GM18498 (cell line): ENCODE measurements around the gene PTPRG.

Experiments
- ATAC-seq: cut with Tn5 transposase; IDR thresholded peaks from one replicate; pipeline ENCODE4 v1.9.1; 2021; ENCODE audit warnings: mild to moderate bottlenecking, moderate library complexity; ENCODE audit not compliant: unreplicated experiment

The PTPRG gene

GRCh38 chr3:61847784-61848462 is 286.6 kb downstream of the PTPRG start:
- ATAC-seq, result no peak

GRCh38 chr3:61848885-61849284 is 287.5 kb downstream of the PTPRG start:
- ATAC-seq, result no peak

GRCh38 chr3:61853912-61854311 is 292.5 kb downstream of the PTPRG start:
- no peak for ATAC-seq

GRCh38 chr3:61855211-61855610 is 293.8 kb downstream of the PTPRG start:
- no peak for ATAC-seq

GRCh38 chr3:61857297-61857696 is 295.9 kb downstream of the PTPRG start:
- ATAC-seq, result no peak

GRCh38 chr3:61858054-61858453 is 296.7 kb downstream of the PTPRG start:
- ATAC-seq, result no peak

- ATAC-seq, result no peak
These were observed 300.0 kb downstream of the PTPRG start for GRCh38 chr3:61861410-61861809.

- no peak for ATAC-seq
These were observed 301.4 kb downstream of the PTPRG start for GRCh38 chr3:61862614-61863289.

GRCh38 chr3:61863579-61863978 is 302.2 kb downstream of the PTPRG start:
- ATAC-seq, result no peak

GRCh38 chr3:61864886-61865285 is 303.5 kb downstream of the PTPRG start:
- no peak for ATAC-seq

- no peak for ATAC-seq
These were observed 304.2 kb downstream of the PTPRG start for GRCh38 chr3:61865466-61866152.

- ATAC-seq, result no peak
These were observed 304.8 kb downstream of the PTPRG start for GRCh38 chr3:61866153-61866542.

GRCh38 chr3:61866961-61867461 is 305.6 kb downstream of the PTPRG start:
- no peak for ATAC-seq

GRCh38 chr3:61868499-61868898 is 307.1 kb downstream of the PTPRG start:
- no peak for ATAC-seq

GRCh38 chr3:61869371-61869770 is 308.0 kb downstream of the PTPRG start:
- ATAC-seq, result no peak

GRCh38 chr3:61871644-61872043 is 310.3 kb downstream of the PTPRG start:
- ATAC-seq, result no peak

GRCh38 chr3:61872077-61872706 is 310.8 kb downstream of the PTPRG start:
- ATAC-seq, result no peak

- ATAC-seq, result no peak
These were observed 313.9 kb downstream of the PTPRG start for GRCh38 chr3:61875046-61875844.

GRCh38 chr3:61875976-61876671 is 314.8 kb downstream of the PTPRG start:
- ATAC-seq, result no peak

GRCh38 chr3:61876797-61877196 is 315.4 kb downstream of the PTPRG start:
- no peak for ATAC-seq
